Measurements from ENCODE around the gene SHMT2.

Gene SHMT2

GRCh38 chr12:57198329-57198728, 31.2 kb upstream of the SHMT2 start:
- no peak for DNase-seq (ENCODE audit: low read depth)

- no peak for DNase-seq (ENCODE audit: low read depth)
Observed at GRCh38 chr12:57199191-57199590, 30.3 kb upstream of the SHMT2 start.

- no peak for DNase-seq (ENCODE audit: low read depth)
Observed at GRCh38 chr12:57200497-57200896, 29.0 kb upstream of the SHMT2 start.

- DNase-seq (ENCODE audit: low read depth), result no peak
Observed at GRCh38 chr12:57201219-57201618, 28.3 kb upstream of the SHMT2 start.

GRCh38 chr12:57201631-57202030, 27.9 kb upstream of the SHMT2 start:
- no peak for DNase-seq (ENCODE audit: low read depth)

GRCh38 chr12:57202321-57202720, 27.2 kb upstream of the SHMT2 start:
- no peak for DNase-seq (ENCODE audit: low read depth)

GRCh38 chr12:57203201-57203600, 26.3 kb upstream of the SHMT2 start:
- no peak for DNase-seq (ENCODE audit: low read depth)

GRCh38 chr12:57203791-57204190, 25.7 kb upstream of the SHMT2 start:
- DNase-seq (ENCODE audit: low read depth), result no peak

- DNase-seq (ENCODE audit: low read depth), result no peak
Observed at GRCh38 chr12:57204454-57204853, 25.1 kb upstream of the SHMT2 start.

GRCh38 chr12:57205186-57205585, 24.3 kb upstream of the SHMT2 start:
- DNase-seq (ENCODE audit: low read depth), result no peak

GRCh38 chr12:57205931-57206330, 23.6 kb upstream of the SHMT2 start:
- DNase-seq (ENCODE audit: low read depth), result no peak

GRCh38 chr12:57207731-57208630, 21.5 kb upstream of the SHMT2 start:
- DNase-seq (ENCODE audit: low read depth), result no peak

GRCh38 chr12:57208631-57209282, 20.8 kb upstream of the SHMT2 start:
- DNase-seq (ENCODE audit: low read depth), result no peak

GRCh38 chr12:57209916-57210315, 19.6 kb upstream of the SHMT2 start:
- no peak for DNase-seq (ENCODE audit: low read depth)

- DNase-seq (ENCODE audit: low read depth), result no peak
Observed at GRCh38 chr12:57210461-57210860, 19.1 kb upstream of the SHMT2 start.

- DNase-seq (ENCODE audit: low read depth), result no peak
Observed at GRCh38 chr12:57210926-57211692, 18.4 kb upstream of the SHMT2 start.

- no peak for DNase-seq (ENCODE audit: low read depth)
Observed at GRCh38 chr12:57211791-57212700, 17.5 kb upstream of the SHMT2 start.

- no peak for DNase-seq (ENCODE audit: low read depth)
Observed at GRCh38 chr12:57212701-57213057, 16.8 kb upstream of the SHMT2 start.

- DNase-seq (ENCODE audit: low read depth), result peak; percentile 70
Observed at GRCh38 chr12:57213058-57213715, 16.3 kb upstream of the SHMT2 start.

- no peak for DNase-seq (ENCODE audit: low read depth)
Observed at GRCh38 chr12:57213763-57214397, 15.6 kb upstream of the SHMT2 start.

GRCh38 chr12:57214398-57214781, 15.1 kb upstream of the SHMT2 start:
- peak; percentile 41 for DNase-seq (ENCODE audit: low read depth)

Data from stimulated activated CD8-positive, alpha-beta memory T cell treated with anti-CD3 and anti-CD28 coated beads, Interleukin-12 subunit alpha, Interleukin-12 subunit beta, amount 100 ng/mL, for 1 hour (primary cell).